Epithelial cell of esophagus (primary cell): ENCODE data around the gene CNTN1.

Experiments used
- DNase-seq: peaks from one replicate; pipeline ENCODE4 v3.0.0; 2010; ENCODE audit warnings: low read depth
- H3K4me3 ChIP-seq: 2 replicates; pipeline ENCODE4 v1.5.1; 2011; ENCODE audit warnings: mild to moderate bottlenecking, low read length, control low read depth
- CTCF ChIP-seq: IDR thresholded peaks from 2 replicates; pipeline ENCODE4 v1.5.1; 2011; ENCODE audit warnings: low read depth, mild to moderate bottlenecking, low read length, control low read depth, inconsistent platforms; ENCODE audit not compliant: insufficient read depth; ENCODE audit errors: missing control alignments

The CNTN1 gene

GRCh38 chr12:40672741-40673271 is 19.4 kb upstream of the CNTN1 start:
- no peak for TF ChIP-seq CTCF

GRCh38 chr12:40681148-40681547 is 11.1 kb upstream of the CNTN1 start:
- H3K4me3 ChIP-seq = no peak overlapping the region
- no peak for TF ChIP-seq CTCF
- DNase-seq = no peak

More at GRCh38 chr12:40672741-40673271, 19.4 kb upstream of the CNTN1 start:
- no peak overlapping the region for H3K4me3 ChIP-seq
- no peak for DNase-seq

- DNase-seq = no peak
- no peak overlapping the region for H3K4me3 ChIP-seq
- TF ChIP-seq CTCF = no peak
These were observed 7.3 kb upstream of the CNTN1 start for GRCh38 chr12:40684986-40685385.

GRCh38 chr12:40688085-40688725 is 4.0 kb upstream of the CNTN1 start:
- no peak for DNase-seq
- H3K4me3 ChIP-seq = no peak overlapping the region
- TF ChIP-seq CTCF = no peak

GRCh38 chr12:40689576-40689975 is 2.7 kb upstream of the CNTN1 start:
- no peak for TF ChIP-seq CTCF
- peak; percentile 70 for DNase-seq
- no peak overlapping the region for H3K4me3 ChIP-seq

GRCh38 chr12:40692765-40693206 is 547 bp downstream of the CNTN1 start:
- no peak for TF ChIP-seq CTCF
- peak overlapping the region; percentile 67 for H3K4me3 ChIP-seq
- no peak for DNase-seq

GRCh38 chr12:40693207-40693821 is 1.1 kb downstream of the CNTN1 start:
- peak; percentile 70 for DNase-seq

More at GRCh38 chr12:40693207-40693821, 1.1 kb downstream of the CNTN1 start:
- no peak for TF ChIP-seq CTCF
- H3K4me3 ChIP-seq = peak overlapping the region; percentile 67
